HepG2 (cell line): ENCODE results near the gene PSME3IP1.

Experiments
- CTCF ChIP-seq: sonication (generic); formaldehyde crosslinking; IDR thresholded peaks from 2 replicates; pipeline ENCODE4 v1.5.0; 2020; ENCODE audit warnings: mild to moderate bottlenecking, missing genetic modification reagents, moderate library complexity
- RELA ChIP-seq: sonication (generic); formaldehyde crosslinking; IDR thresholded peaks from 2 replicates; pipeline ENCODE4 v1.4.0; 2020; ENCODE audit warnings: missing genetic modification reagents

- TF ChIP-seq CTCF (CRISPR knock-in tag), result no peak
- no peak for TF ChIP-seq RELA (CRISPR knock-in tag)
Measured at GRCh38 chr16:57196286-57196685, 10.4 kb upstream of the PSME3IP1 start.
